HL-60 (cell line): Measurements from ENCODE around the gene ENTPD6.

Experiments
- CTCF ChIP-seq: IDR thresholded peaks from one replicate; pipeline ENCODE4 v1.5.1; 2011; ENCODE audit warnings: low read length, control low read depth, inconsistent platforms; ENCODE audit not compliant: insufficient read depth
- POLR2AphosphoS5 ChIP-seq: IDR thresholded peaks from 2 replicates; pipeline ENCODE4 v1.6.1; 2012; ENCODE audit warnings: low read depth
- REST ChIP-seq: IDR thresholded peaks from 2 replicates; pipeline ENCODE4 v1.6.1; 2012; ENCODE audit warnings: low read depth; ENCODE audit not compliant: insufficient replicate concordance
- SPI1 ChIP-seq: IDR thresholded peaks from 2 replicates; pipeline ENCODE4 v1.6.1; 2012; ENCODE audit warnings: low read depth, mild to moderate bottlenecking, borderline replicate concordance

GRCh38 chr20:25158043-25158442, 37.5 kb upstream of the ENTPD6 start:
- TF ChIP-seq CTCF, result no peak
- TF ChIP-seq REST, result no peak
- no peak for TF ChIP-seq SPI1
- TF ChIP-seq POLR2AphosphoS5, result no peak
